ENCODE data around the gene ISCU. TPM values are rescaled to one million over a fixed set of nuclear protein-coding genes. Genes with fewer than 3 reads are reported as not detected.
A peak's percentile ranks its signal among the peaks of the same experiment; 100 is the strongest.

The ISCU gene
- total RNA-seq, 4 donors from 2014 or later, result 172 to 269 (median 185) TPM

GRCh38 chr12:108580531-108580930 lies 18.1 kb downstream of the ISCU start:
- 43 to 55% methylated on average over 3 of the region's 3 CpGs for WGBS, 2 donors
- Histone ChIP-seq H3K4me1 (peaks cover 0 to 35% (median 10%) of the 10 kb centered on the region in 4 donors), H3K36me3 (no peaks in the 10 kb centered on the region), H3K9me3 (no peaks in the 10 kb centered on the region), H3K4me3 (no peak overlapping the region), H3K27me3 (no peaks in the 10 kb centered on the region), H3K27ac (peak overlapping the region in 2 of 4 donors; percentile 65 to 78)
- TF ChIP-seq CTCF (IDR thresholded peaks at IDR 0.05) (no peak), EP300 (IDR thresholded peaks at IDR 0.05) (peak; percentile 66 to 79), POLR2A (IDR thresholded peaks at IDR 0.05) (no peak)
- peak in 1 of 2 donors; percentile 39 for DNase-seq (ENCODE audit: low spot score in 2 of 2)

GRCh38 chr12:108581311-108582227 lies 19.2 kb downstream of the ISCU start:
- no peak overlapping the region for H3K4me3 ChIP-seq
- H3K36me3 ChIP-seq, result no peaks in the 10 kb centered on the region
- 79 to 90% methylated on average over 21 to 33 of the region's 33 CpGs for WGBS, 2 donors
- no peak for DNase-seq (ENCODE audit: low spot score in 2 of 2)
- H3K27me3 ChIP-seq, result no peaks in the 10 kb centered on the region
- TF ChIP-seq EP300 (IDR thresholded peaks at IDR 0.05), result no peak
- TF ChIP-seq CTCF (IDR thresholded peaks at IDR 0.05), result no peak
- no peak for TF ChIP-seq POLR2A (IDR thresholded peaks at IDR 0.05)
- H3K27ac ChIP-seq, result peak overlapping the region in 2 of 4 donors; percentile 65 to 78
- H3K9me3 ChIP-seq, result no peaks in the 10 kb centered on the region
- peaks cover 0 to 35% (median 10%) of the 10 kb centered on the region in 4 donors for H3K4me1 ChIP-seq

GRCh38 chr12:108582509-108582908 lies 20.1 kb downstream of the ISCU start:
- H3K27me3 ChIP-seq, result no peaks in the 10 kb centered on the region
- TF ChIP-seq POLR2A (IDR thresholded peaks at IDR 0.05) (no peak), CTCF (IDR thresholded peaks at IDR 0.05) (no peak), EP300 (IDR thresholded peaks at IDR 0.05) (no peak)
- peak overlapping the region in 2 of 4 donors; percentile 65 to 78 for H3K27ac ChIP-seq
- H3K36me3 ChIP-seq, result no peaks in the 10 kb centered on the region
- no peaks in the 10 kb centered on the region for H3K9me3 ChIP-seq
- WGBS, 2 donors, result 81 to 90% methylated on average over 9 of the region's 9 CpGs
- H3K4me3 ChIP-seq, result no peak overlapping the region
- no peak for DNase-seq (ENCODE audit: low spot score in 2 of 2)
- peaks cover 0 to 35% (median 10%) of the 10 kb centered on the region in 4 donors for H3K4me1 ChIP-seq

- Histone ChIP-seq H3K9me3 (no peaks in the 10 kb centered on the region), H3K36me3 (no peaks in the 10 kb centered on the region), H3K27ac (peak overlapping the region in 2 of 4 donors; percentile 65 to 78), H3K4me3 (no peak overlapping the region), H3K4me1 (peaks cover 0 to 35% (median 10%) of the 10 kb centered on the region in 4 donors), H3K27me3 (no peaks in the 10 kb centered on the region)
- no peak for DNase-seq (ENCODE audit: low spot score in 2 of 2)
- WGBS, 2 donors, result 77 to 82% methylated on average over 9 to 10 of the region's 10 CpGs
- TF ChIP-seq POLR2A (IDR thresholded peaks at IDR 0.05) (no peak), CTCF (IDR thresholded peaks at IDR 0.05) (no peak), EP300 (IDR thresholded peaks at IDR 0.05) (no peak)
Measured at GRCh38 chr12:108582978-108583770, 20.8 kb downstream of the ISCU start.
